Ovary (tissue), 9 donors: Measurements from ENCODE around the gene SETD1A. TPM values are rescaled to one million over a fixed set of nuclear protein-coding genes. Genes with fewer than 3 reads are reported as not detected.
"Not testable (repeated sequence)": the region's sequence is repeated elsewhere in the genome, so short reads cannot be mapped to it uniquely, and the experiment has no call there.

Source experiments
- DNase-seq, 5 donors: peaks; one replicate each; pipeline ENCODE4 v3.0.0-alpha.2; 2019 to 2020
- H3K27ac ChIP-seq, 2 donors: fragments of 200-600 bp; one replicate each; pipeline versions ENCODE4 v1.5.1 to v1.8.0; 2019 to 2022
- H3K27me3 ChIP-seq: fragments of 200-600 bp; one replicate; pipeline ENCODE4 v1.8.0; 2022
- H3K36me3 ChIP-seq: fragments of 200-600 bp; sonication (generic); one replicate; pipeline ENCODE4 v1.5.1; 2019
- H3K4me1 ChIP-seq: one replicate; pipeline ENCODE4 v1.8.1; 2013; ENCODE audit warnings: mild to moderate bottlenecking, moderate library complexity; ENCODE audit not compliant: insufficient read depth
- H3K4me3 ChIP-seq: fragments of 200-600 bp; sonication (generic); one replicate; pipeline ENCODE4 v1.5.1; 2017
- H3K9me3 ChIP-seq, 2 donors: fragments of 200-600 bp in 1 of 2; sonication (generic) in 1 of 2; one replicate each; pipeline versions ENCODE4 v1.5.1 to v1.8.1; 2013 to 2019; ENCODE audit warnings: mild to moderate bottlenecking in 1 of 2, moderate library complexity in 1 of 2
- EP300 ChIP-seq: sonication (generic); formaldehyde crosslinking; IDR thresholded peaks from one replicate; pipeline ENCODE4 v1.6.1; 2017; ENCODE audit warnings: antibody characterized with exemption
- POLR2A ChIP-seq: fragments of 450-650 bp; IDR thresholded peaks from one replicate; pipeline ENCODE4 v1.6.1; 2017; ENCODE audit warnings: antibody characterized with exemption, mild to moderate bottlenecking, moderate library complexity
- WGBS, 3 donors: extraction: QIAGEN DNeasy Blood & Tissue Kit in 1 of 3; methylation state at CpG; one replicate each; pipeline versions ENCODE4 v1.1.5 to v1.1.7; 2013 to 2017; 5-methylcytosine and 5-hydroxymethylcytosine counted together
- intact Hi-C, 4 donors: fragments of 100-400 bp; cut with DNase I; formaldehyde crosslinking; loops; one replicate each; pipeline versions ENCODE4 v1.11.0 to v1.15.1; 2022 to 2023
- polyA plus RNA-seq, 2 donors: library from polyadenylated mRNA; stranded (reverse); fragments of 200-250 nt in 1 of 2; fragments of 350-450 nt in 1 of 2; fragmentation: Illumina TruSeq in 1 of 2; extraction: RNeasy Lipid Tissue Mini Kit (QIAGEN cat#74804) in 1 of 2; gene quantifications; one replicate each; pipeline ENCODE4 v1.2.3, GENCODE V29; 2013 to 2014
- total RNA-seq, 7 donors: library from RNA; depleted of rRNA in 2 of 7; stranded (reverse); fragments of >200 nt in 2 of 7; fragmentation: NEBNext Ultra II Directional in 3 of 7; extraction: Animal tissue kit (Norgen Biotek cat#: 25700) in 3 of 7; gene quantifications; one replicate each; pipeline versions ENCODE4 v1.1.0 to v1.2.4, GENCODE V29; 2016 to 2023
- TF ChIP-seq, protein P1 (sequence below), 3 donors: fragments of 450-650 bp in 2 of 3; fragments of 200-600 bp in 1 of 3; IDR thresholded peaks; one replicate each; pipeline versions ENCODE4 v1.5.1 to v1.8.0; 2016 to 2022; ENCODE audit warnings: antibody characterized with exemption in 3 of 3, mild to moderate bottlenecking in 1 of 3
- donor health status: DM: no; HTN: no; CAD: no; lungs with moderate emphysema.
- donor health status: DM: no; HTN: no; CAD: no.
- donor health status: Bipolar disorder and iron deficiency.
- donor health status: DM: yes; HTN: yes; CAD: no.
- donor health status: DM: no; HTN: no; CAD: no.
- donor health status: DM: yes; HTN: yes; CAD: no.

Gene SETD1A
- total and polyA plus RNA-seq, 9 donors, result 5.0 to 31.8 (median 24.7) TPM

DNA sequence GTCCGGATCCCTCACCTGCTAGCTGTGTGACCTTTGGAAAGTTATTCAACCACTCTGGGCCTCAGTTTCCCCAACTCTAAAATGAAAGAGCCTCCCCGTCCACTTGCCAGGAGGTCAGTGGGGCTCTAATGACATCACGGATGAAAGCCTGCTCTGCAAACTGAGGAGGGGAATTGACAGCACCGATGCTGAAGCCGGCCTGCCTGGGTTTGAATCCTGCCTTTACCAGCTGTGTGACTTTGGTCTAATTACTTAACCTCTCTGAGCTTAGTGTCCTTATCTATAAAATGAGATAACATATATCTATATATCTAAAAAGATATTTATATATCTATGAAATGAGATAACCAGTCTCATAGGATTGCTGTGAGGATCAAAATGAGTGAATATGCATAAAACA lies 51.0 kb downstream of the SETD1A start:
- Histone ChIP-seq H3K4me1 (no peaks in the 10 kb centered on the region), H3K27ac (no peak overlapping the region), H3K9me3 (no peaks in the 10 kb centered on the region), H3K4me3 (no peak overlapping the region), H3K27me3 (no peaks in the 10 kb centered on the region), H3K36me3 (no peaks in the 10 kb centered on the region)
- intact Hi-C loops, result no loop called here
- WGBS, 3 donors, result 77 to 89% (median 86%) methylated on average over 5 of the region's 5 CpGs
- no peak for DNase-seq
- no peak for TF ChIP-seq EP300
- no peak for TF ChIP-seq POLR2A
- TF ChIP-seq, protein P1, sequence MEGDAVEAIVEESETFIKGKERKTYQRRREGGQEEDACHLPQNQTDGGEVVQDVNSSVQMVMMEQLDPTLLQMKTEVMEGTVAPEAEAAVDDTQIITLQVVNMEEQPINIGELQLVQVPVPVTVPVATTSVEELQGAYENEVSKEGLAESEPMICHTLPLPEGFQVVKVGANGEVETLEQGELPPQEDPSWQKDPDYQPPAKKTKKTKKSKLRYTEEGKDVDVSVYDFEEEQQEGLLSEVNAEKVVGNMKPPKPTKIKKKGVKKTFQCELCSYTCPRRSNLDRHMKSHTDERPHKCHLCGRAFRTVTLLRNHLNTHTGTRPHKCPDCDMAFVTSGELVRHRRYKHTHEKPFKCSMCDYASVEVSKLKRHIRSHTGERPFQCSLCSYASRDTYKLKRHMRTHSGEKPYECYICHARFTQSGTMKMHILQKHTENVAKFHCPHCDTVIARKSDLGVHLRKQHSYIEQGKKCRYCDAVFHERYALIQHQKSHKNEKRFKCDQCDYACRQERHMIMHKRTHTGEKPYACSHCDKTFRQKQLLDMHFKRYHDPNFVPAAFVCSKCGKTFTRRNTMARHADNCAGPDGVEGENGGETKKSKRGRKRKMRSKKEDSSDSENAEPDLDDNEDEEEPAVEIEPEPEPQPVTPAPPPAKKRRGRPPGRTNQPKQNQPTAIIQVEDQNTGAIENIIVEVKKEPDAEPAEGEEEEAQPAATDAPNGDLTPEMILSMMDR (IDR thresholded peaks at IDR 0.05), result no peak

DNA sequence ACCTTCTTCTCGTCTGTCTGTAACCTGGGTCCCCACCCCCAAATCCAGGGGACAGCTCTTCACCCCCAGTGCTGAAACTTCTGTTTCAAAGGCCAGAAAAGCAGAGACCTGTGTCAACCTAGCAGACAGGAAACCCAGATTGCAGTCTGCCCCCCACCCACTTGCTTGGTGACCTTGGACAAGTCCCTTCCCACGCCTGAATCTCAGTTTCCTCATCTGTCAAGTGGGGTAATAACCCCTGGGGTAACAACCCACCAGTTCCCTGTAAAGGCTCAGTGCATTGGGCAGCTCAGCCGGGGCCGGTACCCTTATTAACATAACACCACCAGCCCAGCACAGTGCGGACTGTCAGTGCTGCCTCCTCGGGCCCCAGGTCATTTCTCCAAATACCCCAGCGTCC lies 51.6 kb downstream of the SETD1A start:
- H3K27ac ChIP-seq, result no peak overlapping the region
- H3K36me3 ChIP-seq, result no peaks in the 10 kb centered on the region
- TF ChIP-seq, protein P1 (IDR thresholded peaks at IDR 0.05), result no peak
- no peak for TF ChIP-seq POLR2A
- TF ChIP-seq EP300, result no peak
- no peaks in the 10 kb centered on the region for H3K27me3 ChIP-seq
- no peak overlapping the region for H3K4me3 ChIP-seq
- H3K9me3 ChIP-seq, result no peaks in the 10 kb centered on the region
- no peak for DNase-seq
- no peaks in the 10 kb centered on the region for H3K4me1 ChIP-seq
- intact Hi-C loops, result no loop called here
- 84 to 90% (median 88%) methylated on average over 7 of the region's 7 CpGs for WGBS, 3 donors

DNA sequence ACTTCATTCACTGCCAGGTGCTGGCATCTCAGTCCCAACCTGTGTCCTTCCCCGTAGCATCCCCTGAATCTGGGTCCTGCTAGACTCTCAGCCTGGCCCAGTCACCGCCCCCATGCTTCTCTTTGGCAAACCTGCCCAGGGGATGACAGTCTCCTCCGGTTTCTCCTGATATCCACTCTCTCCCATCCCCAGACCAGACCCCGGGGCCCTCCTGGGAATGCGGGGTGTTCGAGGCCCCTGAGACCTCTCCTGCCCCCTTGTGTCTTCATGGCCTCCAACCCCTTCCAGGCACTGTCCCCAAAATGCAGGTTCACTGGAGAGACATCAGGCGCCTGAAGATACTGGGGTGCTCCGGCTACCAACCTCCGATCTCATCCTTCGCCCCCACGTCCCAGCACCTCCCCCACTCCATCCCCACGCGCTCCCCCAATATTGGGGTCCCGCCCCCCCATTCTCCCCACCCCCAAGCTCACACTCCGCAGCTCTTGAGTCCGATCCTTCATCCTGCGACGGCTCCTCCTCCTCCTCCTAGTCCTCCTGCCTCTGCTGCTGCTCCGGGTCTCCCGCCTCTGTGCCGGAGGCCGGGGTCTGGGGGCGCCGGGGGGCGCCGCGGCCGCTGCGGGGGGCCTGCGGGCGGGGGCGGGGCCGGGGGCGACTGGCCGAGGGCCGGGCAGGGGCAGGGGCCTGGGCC lies 52.5 kb downstream of the SETD1A start:
- WGBS, 3 donors, result 8 to 11% (median 10%) methylated on average over 17 to 36 of the region's 36 CpGs
- TF ChIP-seq POLR2A, result no peak
- TF ChIP-seq, protein P1 (IDR thresholded peaks at IDR 0.05), result no peak
- TF ChIP-seq EP300, result no peak
- H3K36me3 ChIP-seq, result no peaks in the 10 kb centered on the region
- intact Hi-C loops, result no loop called here
- peak overlapping the region; percentile 5 for H3K4me3 ChIP-seq
- H3K9me3 ChIP-seq, result no peaks in the 10 kb centered on the region
- DNase-seq, result no peak
- H3K27ac ChIP-seq, result no peak overlapping the region
- H3K27me3 ChIP-seq, result no peaks in the 10 kb centered on the region
- H3K4me1 ChIP-seq, result no peaks in the 10 kb centered on the region

DNA sequence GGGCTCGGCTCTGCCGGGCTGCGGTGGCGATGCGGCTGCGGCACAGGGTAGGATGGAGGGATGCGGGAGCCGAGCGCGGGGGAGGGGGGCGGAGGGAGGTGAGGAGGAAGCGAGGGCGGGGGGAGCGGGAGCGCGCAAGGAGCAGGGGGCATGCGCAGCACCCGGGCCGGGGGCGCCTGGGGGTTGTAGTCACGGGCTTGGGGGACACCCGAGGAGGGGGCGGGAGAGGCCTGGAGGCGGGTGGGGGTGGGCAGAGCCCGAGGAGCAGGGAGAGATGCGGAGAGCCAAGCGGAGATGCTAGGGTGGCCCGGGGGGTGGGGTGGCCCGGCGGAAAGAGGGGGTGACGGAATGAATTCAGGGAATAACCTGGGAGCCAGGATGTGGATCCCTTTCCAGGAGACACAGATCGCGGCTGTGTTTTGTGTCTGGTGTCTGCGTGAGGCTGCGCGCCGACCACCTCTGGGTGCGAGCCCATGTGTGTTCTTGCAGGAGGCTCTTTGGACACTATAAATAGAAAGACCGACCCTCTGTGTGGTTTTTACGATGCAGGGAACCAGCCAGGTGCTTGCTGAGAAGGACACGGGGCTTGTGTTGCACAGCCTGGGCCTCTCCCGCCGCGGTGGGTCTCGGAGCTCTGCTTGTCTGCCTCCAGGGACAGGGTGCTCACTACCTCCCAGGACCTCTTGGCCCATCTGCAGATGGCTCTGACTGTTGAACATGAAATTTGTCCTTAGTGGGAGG lies 53.2 kb downstream of the SETD1A start, which contains the start of gene STX1B:
Gene STX1B, minus strand, starts transcription at position 54 of the 741 bp plus-strand sequence. CDS start 242 bp downstream, outside the sequence.
- 3 to 9% (median 7%) methylated on average over 23 to 43 of the region's 45 CpGs for WGBS, 3 donors
- Histone ChIP-seq H3K9me3 (no peaks in the 10 kb centered on the region), H3K36me3 (no peaks in the 10 kb centered on the region), H3K4me1 (no peaks in the 10 kb centered on the region), H3K4me3 (peak within 1 kb of the TSS; percentile 5), H3K27me3 (no peaks in the 10 kb centered on the region), H3K27ac (no peak within 1 kb of the TSS)
- intact Hi-C loops, result no loop called here
- DNase-seq, result no peak
- TF ChIP-seq, protein P1 (IDR thresholded peaks at IDR 0.05), result no peak
- TF ChIP-seq POLR2A, result no peak
- TF ChIP-seq EP300, result no peak

DNA sequence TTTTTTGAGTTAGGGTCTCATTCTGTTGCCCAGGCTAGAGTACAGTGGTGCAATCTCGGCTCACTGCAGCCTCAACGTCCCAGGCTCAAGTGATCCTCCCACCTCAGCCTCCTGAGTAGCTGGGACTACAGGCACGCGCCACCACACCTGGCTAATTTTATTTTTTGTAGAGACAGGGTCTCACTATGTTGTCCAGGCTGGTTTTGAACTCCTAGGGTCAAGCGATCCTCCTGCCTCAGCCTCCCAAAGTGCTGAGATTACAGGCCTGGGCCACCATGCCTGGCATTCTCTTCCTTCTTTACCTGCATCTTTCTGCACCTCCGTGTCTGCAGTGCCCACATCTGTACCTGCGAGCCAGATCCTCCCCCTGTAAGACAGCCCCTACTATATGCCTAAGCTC lies 54.3 kb downstream of the SETD1A start:
- 72 to 92% (median 79%) methylated on average over 7 of the region's 7 CpGs for WGBS, 3 donors
- H3K27me3 ChIP-seq, intact Hi-C loops, H3K4me1 ChIP-seq, DNase-seq, H3K4me3 ChIP-seq, H3K36me3 ChIP-seq, H3K9me3 ChIP-seq, H3K27ac ChIP-seq: not testable (repeated sequence)

DNA sequence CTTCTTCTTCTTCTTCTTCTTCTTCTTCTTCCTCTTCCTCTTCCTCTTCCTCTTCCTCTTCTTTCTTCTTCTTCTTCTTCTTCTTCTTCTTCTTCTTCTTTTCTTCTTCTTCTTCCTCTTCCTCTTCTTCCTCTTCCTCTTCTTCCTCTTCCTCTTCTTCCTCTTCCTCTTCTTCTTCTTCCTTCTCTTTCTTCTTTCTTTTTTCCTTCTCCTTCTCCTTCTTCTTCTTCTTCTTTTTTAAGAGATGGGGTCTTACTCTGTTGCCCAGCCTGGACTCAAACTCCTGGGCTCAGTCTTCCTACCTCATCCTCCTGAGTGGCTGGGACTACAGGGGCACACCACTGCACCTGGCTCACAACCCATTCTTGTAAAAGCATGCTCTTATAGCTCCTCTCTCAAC lies 55.7 kb downstream of the SETD1A start:
- H3K4me1 ChIP-seq, H3K4me3 ChIP-seq, H3K27me3 ChIP-seq, DNase-seq, H3K27ac ChIP-seq, intact Hi-C loops, H3K36me3 ChIP-seq, H3K9me3 ChIP-seq: not testable (repeated sequence)
